HG03457 (cell line): ENCODE data around the gene TAL1.

ENCODE experiments used
- ATAC-seq: cut with Tn5 transposase; IDR thresholded peaks from one replicate; pipeline ENCODE4 v1.9.1; 2021; ENCODE audit warnings: moderate number of reproducible peaks; ENCODE audit not compliant: unreplicated experiment

The TAL1 gene

DNA sequence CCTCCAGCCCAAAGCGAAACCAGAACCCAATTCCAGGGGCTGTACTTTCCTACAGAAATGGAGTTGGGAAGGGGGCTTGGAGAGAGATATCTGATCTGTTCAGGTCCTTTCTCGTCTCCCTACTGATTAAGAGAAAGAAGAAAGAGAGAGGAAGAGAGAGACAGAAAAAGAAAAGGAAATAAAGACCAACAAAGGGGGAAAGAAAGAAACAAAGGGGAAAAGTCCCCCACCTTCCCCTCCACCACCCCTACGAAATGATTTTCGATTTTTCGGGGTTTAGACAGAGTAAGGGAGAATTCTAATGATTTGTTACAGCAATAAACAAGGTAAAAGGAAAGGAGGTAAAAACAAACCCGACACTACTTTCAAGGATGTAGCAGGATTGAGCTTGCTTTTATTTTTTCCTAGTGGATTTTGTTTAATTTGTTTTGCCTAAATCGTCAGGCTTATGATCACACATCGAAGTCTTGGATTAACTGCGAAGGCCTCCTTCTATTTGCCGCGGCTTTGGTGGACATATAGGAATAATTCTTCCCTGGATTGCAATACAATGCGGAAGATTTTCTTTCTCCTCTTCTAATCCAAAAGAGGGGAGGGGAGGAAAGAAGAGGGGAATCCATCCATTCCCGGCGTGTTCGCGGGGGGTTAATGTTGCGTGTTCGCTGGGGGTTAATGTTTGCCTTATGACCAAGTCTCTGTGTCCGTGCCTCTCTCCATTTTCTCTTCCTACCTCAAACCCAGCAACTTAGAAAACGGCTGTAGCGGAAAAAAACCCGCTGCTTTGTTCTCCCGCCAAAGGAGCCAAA is 1.9 kb downstream of the TAL1 start:
- no peak for ATAC-seq

DNA sequence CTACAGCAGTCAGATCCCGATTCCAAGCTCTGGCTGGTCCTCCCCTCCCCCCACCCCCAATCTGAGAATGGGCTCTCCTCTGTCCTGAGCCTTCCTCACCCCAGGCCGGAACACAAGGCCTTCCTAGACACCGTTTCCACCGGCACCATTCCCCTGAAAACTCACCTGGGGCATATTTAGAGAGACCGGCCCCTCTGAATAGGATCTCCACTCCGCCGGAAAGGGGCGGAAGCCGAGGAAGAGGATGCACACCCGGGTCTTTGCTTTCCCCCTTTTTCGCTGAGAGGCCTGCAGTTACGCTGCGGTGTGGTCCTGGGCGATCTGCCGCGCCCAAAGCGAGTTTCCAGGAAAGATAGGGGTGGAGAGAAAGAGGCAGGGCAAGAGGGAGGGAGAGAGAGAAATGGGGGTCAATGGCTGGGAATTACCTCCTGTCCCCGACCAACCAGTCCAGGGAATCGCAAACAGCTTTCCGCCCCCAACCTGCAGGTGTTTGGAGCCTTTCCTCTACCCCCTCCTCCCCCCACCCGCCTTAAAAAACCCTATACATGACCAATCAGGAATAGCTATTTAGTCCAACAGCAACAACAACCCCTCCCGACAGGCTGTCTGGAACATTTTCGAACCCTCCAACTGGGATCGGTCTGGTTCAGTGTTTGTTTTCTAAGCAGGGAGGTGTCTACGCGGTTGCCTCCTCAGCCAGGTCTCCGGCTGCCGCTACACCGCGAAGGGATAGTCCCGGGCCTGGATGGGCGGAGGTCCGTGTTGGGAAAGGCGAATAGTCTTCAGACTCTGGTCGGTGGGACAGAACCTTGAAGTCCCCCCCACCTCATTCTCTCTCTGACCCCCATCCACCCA is 2.8 kb downstream of the TAL1 start:
- no peak for ATAC-seq

DNA sequence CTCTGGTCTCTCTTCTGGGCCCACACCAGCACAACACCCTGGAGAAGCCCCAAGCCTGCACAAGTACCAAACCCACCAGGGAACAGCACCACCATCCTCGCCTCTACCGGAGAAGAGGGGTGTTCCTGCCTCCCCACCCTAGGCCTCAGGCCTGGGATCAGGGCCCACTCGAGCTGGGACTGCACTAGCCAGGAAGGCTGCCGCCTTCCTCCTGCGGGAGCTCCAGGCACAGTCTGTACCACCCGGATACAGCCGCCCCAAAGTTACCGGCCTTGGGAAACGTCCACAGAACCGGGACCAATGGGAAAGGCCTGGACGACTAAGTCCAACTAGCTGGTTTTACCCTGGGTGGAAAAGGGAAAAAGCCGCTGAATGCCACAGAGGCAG is 3.4 kb downstream of the TAL1 start:
- ATAC-seq: no peak

DNA sequence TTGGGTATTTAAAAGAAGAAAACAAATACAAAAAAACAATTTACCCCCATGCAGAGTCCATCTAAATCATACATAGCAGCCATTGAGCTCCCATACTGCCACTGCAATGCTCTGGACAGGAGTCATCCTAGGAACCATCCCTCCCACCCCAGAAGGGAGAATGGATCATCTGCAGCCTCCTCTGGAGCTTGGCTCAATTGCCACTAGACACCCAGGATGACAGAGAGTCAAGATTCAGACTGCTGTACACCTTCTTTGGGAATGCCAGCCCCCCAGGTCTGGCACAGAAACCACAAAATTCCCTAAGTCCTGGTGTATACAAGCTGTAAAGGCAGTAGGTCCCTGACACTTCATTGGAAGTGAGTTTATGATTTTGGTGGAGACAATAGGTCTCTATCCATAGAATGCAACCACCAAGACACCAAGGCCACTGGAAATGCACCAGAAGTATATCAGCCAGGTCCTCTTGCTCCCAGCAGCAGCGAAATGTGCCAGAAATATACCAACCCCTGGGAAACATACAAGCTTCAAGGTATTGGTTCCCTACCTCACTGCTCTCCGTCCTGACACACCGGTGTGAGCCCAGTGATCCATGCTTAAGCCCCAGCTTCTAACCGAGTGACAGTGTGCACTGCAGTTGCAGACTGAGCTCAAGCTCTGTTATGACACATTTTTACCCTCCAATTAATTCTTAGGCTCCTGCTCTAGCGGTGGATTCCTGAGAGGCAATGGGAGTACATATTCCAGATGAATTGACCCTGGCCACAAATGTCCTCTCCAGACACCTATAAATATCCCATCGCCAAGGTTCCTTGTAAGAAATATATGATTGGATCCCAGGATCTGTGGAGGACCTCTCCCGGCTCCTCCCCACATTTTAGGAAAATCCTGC is 4.4 kb downstream of the TAL1 start:
- no peak for ATAC-seq

DNA sequence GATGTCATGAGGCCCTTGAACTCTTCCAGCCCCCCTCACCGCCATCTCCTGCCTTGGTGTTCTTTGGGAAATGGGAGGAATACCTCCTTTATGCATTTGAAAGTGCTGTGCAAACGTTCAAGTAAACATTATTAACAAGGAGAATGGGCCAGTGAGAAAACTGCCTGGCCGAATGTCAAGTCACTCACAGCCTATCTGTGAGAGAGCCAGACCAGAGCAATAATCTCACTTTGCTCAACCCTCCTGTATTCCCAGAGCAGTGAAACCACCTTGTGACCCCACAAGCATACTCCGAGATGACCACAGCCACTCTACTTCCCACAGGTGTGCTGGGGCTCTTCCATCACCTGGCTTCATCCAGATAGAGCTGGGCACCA is 5.2 kb downstream of the TAL1 start:
- no peak for ATAC-seq

DNA sequence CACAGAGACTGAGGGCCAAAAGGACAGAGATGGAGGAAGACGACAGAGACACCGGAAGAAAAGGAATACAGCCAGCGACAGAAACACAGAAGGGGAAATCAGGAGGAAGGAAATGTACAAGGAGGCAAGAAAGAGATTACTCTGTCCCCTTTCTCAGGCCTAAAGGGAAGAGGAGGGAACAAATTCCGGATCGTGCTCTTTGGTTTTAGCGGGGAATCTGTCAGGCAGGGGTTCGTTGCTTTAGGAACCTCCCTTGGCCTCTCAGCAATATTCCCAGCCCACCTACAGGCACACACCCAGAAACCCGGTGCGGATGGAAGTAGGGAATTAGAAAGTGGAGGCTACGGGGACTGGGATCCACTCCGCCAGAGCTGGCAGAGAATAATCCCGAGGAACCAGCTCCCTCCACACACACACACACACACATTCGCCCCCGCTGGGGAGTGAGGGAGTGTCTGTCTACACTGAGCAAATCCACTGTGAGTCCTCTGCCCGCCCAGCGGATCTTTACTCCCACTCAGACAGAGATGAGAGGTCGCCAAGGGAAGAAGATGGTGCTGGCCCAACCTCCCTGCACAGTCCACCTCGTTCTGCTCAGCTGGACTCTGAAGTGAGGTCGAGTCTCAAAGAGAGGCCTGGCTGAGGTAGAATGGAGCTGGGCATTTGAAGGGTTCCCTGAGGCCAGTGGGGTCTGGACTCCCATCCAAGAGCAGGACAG is 5.7 kb downstream of the TAL1 start:
- no peak for ATAC-seq

DNA sequence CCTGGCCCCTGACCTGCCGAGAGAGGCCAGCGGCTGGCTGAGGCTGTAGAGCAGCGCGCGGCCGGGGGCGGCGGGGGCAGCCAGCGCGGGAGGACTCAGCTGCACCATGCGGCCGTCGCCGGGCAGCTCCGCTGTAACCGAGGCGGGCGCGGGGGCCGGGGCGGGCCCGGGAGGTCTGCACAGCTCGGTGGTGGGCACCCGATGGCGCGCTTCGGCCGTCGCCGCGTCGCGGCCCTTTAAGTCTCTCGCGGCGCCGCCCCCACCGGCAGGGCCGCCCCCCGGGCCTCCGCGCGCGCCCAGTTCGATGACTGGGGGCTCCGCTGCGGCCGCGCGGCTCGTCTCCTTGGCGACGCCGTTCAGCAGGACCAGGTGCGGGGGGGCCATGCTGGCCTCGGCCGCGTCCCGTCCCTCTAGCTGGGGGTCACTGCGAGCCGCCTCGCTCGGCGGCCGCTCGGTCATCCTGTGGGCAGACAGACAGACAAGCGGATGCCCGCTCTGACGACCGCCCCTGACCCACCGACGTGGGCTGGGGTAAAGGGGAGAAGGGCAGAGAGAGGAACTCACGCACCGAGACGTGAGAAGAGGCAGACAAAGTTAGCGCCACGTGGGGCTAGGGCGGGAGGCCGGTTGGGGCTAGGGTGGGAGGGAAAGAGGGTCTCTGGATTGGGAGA is 6.5 kb downstream of the TAL1 start:
- ATAC-seq: no peak

DNA sequence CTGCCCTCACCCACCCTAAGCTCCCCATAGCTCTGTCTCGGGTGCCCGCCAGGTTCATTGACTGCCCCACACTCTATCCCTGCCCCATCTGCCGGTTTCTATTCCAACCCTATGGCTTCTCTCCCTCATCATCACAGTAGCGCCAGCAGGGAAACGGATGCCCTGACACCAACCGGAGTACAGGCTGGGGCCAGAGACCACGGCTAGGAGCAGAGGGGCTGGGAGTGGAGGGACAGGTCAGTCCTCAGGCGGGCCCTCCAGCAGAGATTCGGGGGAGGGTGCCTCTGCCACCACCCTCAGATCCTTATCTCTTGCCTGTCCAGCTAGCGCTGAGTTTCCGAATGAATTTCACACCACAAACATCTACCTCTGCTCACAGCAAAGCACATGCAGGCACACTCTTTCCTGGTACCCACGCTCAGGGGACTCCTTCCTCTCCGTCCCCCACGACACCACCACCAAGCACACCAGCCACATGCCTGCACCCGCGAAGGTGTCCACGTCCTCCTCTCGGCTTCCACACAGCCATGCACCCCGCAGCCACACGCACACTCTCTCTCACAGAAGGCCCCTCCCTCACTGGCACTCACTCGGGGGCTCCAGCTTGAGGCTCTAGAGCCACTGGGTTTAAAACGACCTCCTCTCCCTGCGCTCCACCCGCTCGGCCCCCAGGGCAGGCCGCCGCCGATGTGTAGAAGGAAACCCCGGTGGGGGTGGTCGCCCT is 7.2 kb downstream of the TAL1 start:
- no peak for ATAC-seq

DNA sequence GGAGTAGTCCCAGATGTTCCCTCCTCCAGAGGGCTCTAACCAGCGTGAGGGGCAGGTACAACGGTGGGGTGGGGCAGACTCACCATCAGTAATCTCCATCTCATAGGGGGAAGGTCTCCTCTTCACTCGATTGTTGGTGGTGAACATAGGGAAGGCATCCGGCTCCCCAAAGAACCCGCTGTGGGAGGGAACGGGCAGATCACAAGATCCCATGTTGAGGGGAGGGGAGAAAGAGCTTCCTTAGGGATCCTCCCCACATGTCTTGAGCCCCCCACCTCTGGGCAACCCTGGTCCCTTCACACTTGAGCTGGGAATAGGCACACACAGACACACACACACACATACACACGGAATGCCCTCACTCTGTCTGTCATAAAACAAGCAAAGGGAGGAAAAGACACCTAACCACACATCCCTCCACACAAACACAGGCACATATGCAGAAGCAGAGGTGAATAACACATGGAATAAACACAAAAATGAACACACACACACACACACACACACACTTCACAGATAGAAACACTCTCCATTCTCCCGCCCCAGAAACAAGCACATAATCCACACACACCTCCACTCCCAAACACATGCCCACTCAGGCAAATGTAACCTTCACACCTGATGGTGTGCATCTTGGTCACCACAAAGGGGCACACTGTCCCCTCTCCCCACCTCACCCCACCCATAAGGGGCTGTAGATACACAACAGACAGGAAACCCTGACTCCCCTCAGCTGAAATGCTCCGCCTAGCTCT is 7.9 kb downstream of the TAL1 start:
- no peak for ATAC-seq

DNA sequence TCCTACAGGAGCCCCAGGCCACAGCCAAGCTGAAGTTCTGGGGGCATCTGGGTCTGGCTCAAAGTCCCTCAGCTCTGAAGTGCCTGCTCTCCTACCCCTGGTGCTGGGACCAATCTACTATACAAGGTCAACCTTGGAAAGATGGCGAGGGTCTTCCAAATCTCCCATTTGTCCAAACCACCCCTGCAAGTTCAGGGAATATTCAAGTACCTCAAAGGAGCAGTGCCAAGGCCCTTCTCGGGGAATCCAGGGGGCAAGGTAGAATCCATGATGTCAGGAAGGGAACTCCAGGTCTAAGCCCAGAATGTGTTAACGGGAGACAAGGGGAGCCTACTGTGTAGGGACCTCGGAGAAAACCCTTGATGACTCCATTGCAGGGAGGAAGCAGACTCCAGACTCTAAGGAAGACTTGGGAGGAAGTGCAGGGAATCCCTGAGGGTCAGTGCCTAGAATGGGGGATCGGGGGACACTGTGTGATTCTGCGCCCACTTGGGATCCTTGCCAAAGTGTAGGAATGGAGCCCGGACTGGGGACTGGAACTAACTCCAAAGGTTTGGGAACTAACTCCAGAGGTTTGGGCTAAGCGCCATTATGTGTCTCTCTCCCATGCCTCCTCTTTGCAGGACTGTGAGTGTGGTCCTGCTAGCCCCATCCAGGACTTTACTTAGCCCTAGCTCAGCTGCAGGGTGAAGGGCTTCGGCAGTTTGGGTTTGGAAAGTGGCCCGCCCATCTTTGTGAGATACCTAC is 8.7 kb downstream of the TAL1 start:
- ATAC-seq: no peak

DNA sequence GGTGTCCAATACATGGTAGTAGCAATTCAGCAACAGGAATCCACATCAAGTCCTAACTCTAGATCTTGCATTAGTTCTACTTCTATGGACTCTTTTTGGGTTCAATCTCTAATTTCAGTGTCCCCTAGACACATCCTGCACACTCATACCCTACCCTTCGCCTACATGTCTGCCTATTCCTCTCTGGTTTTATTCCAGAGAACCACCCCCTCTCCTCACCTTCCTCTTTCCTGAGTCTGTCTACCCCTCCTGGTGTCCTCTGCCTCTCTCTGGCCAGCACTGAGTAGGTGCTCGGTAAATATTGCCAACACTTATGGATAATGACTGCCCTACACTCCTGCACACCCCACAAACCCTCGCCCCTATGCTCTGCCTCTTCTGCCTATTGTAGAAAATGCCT is 9.5 kb downstream of the TAL1 start:
- ATAC-seq: no peak

DNA sequence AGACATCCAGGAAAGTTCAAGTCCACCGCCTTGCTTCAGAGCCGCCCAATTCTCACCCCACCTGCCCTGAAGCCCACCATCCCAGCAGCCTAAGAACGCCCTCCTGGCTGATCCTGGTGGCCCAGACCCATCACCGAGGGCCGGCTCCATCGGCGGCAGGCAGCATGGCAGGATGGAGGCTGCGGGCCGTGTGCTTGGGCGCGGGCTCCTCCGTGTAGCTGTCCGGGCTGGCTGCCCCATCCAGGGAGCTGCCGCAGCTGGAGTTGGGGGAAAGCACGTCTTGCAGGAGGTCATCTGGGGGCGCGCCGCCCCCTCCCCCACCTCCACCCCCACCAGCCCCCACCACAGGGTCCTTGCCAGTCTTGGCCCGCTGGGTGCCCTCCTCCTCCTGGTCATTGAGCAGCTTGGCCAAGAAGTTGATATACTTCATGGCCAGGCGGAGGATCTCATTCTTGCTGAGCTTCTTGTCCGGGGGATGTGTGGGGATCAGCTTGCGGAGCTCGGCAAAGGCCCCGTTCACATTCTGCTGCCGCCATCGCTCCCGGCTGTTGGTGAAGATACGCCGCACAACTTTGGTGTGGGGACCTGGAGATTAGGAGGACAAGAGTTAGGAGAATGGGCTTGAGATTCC is 12.3 kb downstream of the TAL1 start:
- ATAC-seq: no peak

DNA sequence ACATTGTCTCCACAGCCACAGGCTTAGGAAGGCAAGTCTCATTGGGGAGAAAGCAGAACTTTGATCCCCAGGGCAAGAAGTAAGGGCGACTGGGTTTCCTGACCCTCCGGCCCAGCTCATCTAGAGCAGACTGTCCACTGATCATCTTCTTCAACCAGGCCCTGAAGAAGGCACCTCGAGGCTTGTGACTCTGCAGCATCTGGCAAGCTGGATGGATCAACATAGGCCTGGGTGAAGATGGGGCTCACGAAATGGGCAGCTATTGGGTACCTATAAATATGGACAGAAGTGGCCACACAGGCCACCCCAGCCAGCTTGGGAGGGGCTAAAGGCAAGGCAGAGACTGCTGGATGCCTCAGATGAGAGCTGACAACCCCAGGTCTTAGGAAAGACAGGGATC is 13.0 kb downstream of the TAL1 start:
- no peak for ATAC-seq

DNA sequence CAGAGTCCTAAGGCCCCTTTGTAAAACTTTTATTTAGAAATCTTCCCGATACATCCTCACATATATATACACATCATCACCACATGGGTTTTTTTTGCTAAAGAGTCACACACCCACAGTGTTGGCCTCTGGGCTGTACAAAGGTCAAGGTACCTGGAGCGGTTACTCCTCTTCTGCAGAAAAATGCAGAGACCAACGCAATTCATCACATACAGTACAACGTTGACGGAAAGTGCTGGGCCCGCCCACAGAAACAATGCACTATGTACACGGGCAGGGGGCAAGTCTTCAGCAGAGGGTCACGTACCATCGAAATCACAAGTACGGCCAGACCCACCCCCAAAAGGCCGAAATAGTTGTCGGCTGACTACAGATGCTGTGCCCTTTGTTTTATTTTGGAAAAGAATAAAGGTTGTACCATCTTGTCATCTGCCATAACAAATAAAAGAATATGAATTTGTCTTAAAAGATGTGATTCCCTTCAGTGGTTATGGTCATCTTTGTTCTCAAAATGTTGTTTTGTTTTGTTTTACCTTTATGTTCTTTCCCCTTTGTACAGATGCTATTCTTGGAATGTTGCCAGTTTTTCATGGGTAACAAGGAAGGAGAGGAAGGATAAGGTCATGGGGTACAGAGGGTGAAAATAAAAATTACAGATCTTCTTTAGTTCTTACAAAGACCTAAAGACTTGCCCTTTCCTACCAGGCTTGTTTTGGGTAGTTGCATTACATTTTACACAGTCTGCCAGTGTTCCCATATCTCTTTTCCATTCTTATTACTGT is 15.6 kb downstream of the TAL1 start:
- ATAC-seq: no peak

DNA sequence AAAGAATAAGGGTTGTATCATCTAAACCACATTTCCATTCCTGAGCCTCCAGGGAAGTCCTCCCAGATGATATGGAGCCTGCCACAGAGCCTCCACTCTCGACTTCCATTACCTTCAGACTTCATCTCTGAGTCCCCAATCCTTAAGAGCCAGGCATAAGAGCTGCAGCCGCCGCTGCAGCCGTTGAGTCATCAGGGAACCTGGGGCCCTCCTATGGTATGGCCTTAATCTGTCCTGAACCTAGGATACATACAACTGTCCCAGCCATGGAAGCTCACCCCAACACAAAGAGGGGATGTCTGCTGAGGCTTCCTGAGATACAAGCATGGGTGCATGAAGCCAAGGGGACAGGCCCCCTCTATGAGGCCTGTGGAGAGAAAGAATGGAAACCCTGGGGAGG is 16.3 kb downstream of the TAL1 start:
- no peak for ATAC-seq

DNA sequence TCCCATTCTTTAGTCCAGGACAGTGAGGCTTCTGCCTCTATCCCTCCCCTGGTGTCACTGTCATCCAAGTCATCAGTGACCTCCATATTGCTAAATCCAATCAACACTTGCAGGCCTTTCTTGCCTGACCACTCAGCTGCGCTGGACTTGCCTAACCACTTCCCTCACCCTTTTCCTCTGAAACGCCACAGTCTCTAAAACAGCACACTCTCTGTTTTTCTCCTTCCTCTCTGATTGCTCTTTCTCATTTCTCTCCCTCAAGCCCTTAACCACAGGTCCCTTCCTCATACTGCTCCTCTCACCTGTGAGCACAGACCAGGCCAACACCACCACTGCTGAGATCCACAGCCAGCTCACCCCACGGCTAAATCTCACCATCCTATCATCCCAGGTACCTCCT is 17.5 kb downstream of the TAL1 start:
- ATAC-seq: no peak
